A549 (cell line): ENCODE data around the gene NSRP1. TPM values are rescaled to one million over a fixed set of nuclear protein-coding genes. Genes with fewer than 3 reads are reported as not detected.

Experiments used
- ATAC-seq, 2 experiments: fragments of 200-7000 bp in 1 of 2; fragments of >200 bp in 1 of 2; cut with Nextera tagmentation in 1 of 2; cut with Tn5 transposase in 1 of 2; 3 replicates each; pipeline versions ENCODE4 v1.8.0 to v1.9.1; 2018 to 2020; ENCODE audit warnings: mild to moderate bottlenecking in 1 of 2, moderate library complexity in 1 of 2
- CTCF ChIA-PET: fragments of 300-600 bp; sonication (Branson Sonifier 250); formaldehyde crosslinking; extraction: SDS; loops from one replicate; lab custom pipeline; 2021; ENCODE audit warnings: antibody characterized with exemption, inconsistent platforms; lab: Yijun Ruan, JAX
- POLR2A ChIA-PET: fragments of 350-600 bp; formaldehyde crosslinking; extraction: SDS; loops from one replicate; lab custom pipeline; 2021; ENCODE audit warnings: antibody characterized with exemption, inconsistent platforms; lab: Yijun Ruan, JAX
- DNase-seq, 2 experiments: peaks; one replicate each; pipeline versions ENCODE4 v3.0.0 to v3.0.0-alpha.2; 2011 to 2016; ENCODE audit warnings: low read depth in 1 of 2, low spot score in 1 of 2
- FAIRE-seq: peaks from 2 replicates; lab custom pipeline; 2011; peaks lifted over from hg19 to GRCh38; lab: Jason Lieb, UNC
- H3K27ac ChIP-seq, 2 experiments: fragments of >200 bp; sonication (Bioruptor Twin); formaldehyde crosslinking; 3 replicates each; pipeline ENCODE4 v1.5.1; 2016 to 2017
- H3K4me1 ChIP-seq: fragments of >200 bp; sonication (Bioruptor Twin); formaldehyde crosslinking; 3 replicates; pipeline ENCODE4 v1.6.1; 2016
- H3K4me2 ChIP-seq: fragments of >200 bp; sonication (Bioruptor Twin); formaldehyde crosslinking; 3 replicates; pipeline ENCODE4 v1.6.1; 2016
- H3K4me3 ChIP-seq: fragments of >200 bp; sonication (Bioruptor Twin); formaldehyde crosslinking; 3 replicates; pipeline ENCODE4 v1.5.1; 2016
- H3K9me3 ChIP-seq: fragments of >200 bp; sonication (Bioruptor Twin); formaldehyde crosslinking; 3 replicates; pipeline ENCODE4 v1.6.1; 2016
- CBX2 ChIP-seq: fragments of 200-600 bp; sonication (generic); IDR thresholded peaks from 2 replicates; pipeline ENCODE4 v1.6.1; 2016; ENCODE audit warnings: low read depth, mild to moderate bottlenecking, borderline replicate concordance
- CBX8 ChIP-seq: fragments of 200-600 bp; sonication (generic); IDR thresholded peaks from 2 replicates; pipeline ENCODE4 v1.6.1; 2016
- CHD4 ChIP-seq: fragments of 200-600 bp; sonication (generic); IDR thresholded peaks from 2 replicates; pipeline ENCODE4 v1.6.1; 2016; ENCODE audit warnings: antibody characterized with exemption, mild to moderate bottlenecking, borderline replicate concordance
- EHF ChIP-seq: fragments of 250-450 bp; sonication (Bioruptor Pico); IDR thresholded peaks from 2 replicates; pipeline ENCODE4 v1.5.0; 2020; ENCODE audit warnings: mild to moderate bottlenecking
- EHMT2 ChIP-seq: fragments of 200-600 bp; sonication (generic); IDR thresholded peaks from 2 replicates; pipeline ENCODE4 v1.6.1; 2016; ENCODE audit warnings: antibody characterized with exemption, low read depth, mild to moderate bottlenecking, moderate library complexity
- FOSL2 ChIP-seq, 2 experiments: fragments of 450-650 bp in 1 of 2; fragments of >200 bp in 1 of 2; sonication (Bioruptor Twin) in 1 of 2; formaldehyde crosslinking; IDR thresholded peaks; 2 replicates each; pipeline versions ENCODE4 v1.5.0 to v1.6.1; 2016 to 2020; ENCODE audit warnings: mild to moderate bottlenecking in 1 of 2, moderate library complexity in 1 of 2
- FOXS1 ChIP-seq: fragments of 250-450 bp; sonication (Bioruptor Pico); IDR thresholded peaks from 2 replicates; pipeline ENCODE4 v1.5.0; 2020; ENCODE audit warnings: mild to moderate bottlenecking, moderate library complexity
- GATA3 ChIP-seq: IDR thresholded peaks from 2 replicates; pipeline ENCODE4 v1.6.1; 2012; ENCODE audit warnings: borderline replicate concordance
- HDAC2 ChIP-seq: fragments of 200-600 bp; sonication (generic); IDR thresholded peaks from 2 replicates; pipeline ENCODE4 v1.6.1; 2016
- HEYL ChIP-seq: fragments of 250-450 bp; sonication (Bioruptor Pico); IDR thresholded peaks from 2 replicates; pipeline ENCODE4 v1.8.0; 2021; ENCODE audit warnings: mild to moderate bottlenecking, moderate library complexity
- HOXA7 ChIP-seq: fragments of 250-450 bp; sonication (Bioruptor Pico); IDR thresholded peaks from 2 replicates; pipeline ENCODE4 v1.5.0; 2020; ENCODE audit warnings: mild to moderate bottlenecking, moderate library complexity
- HOXB13 ChIP-seq: fragments of 250-450 bp; sonication (Bioruptor Pico); IDR thresholded peaks from 2 replicates; pipeline ENCODE4 v1.5.0; 2020; ENCODE audit warnings: low read depth, mild to moderate bottlenecking, moderate library complexity
- KDM5A ChIP-seq: fragments of 200-600 bp; sonication (generic); IDR thresholded peaks from 2 replicates; pipeline ENCODE4 v1.6.1; 2016; ENCODE audit warnings: antibody characterized with exemption, mild to moderate bottlenecking
- MAFK ChIP-seq: fragments of 450-650 bp; IDR thresholded peaks from 2 replicates; pipeline ENCODE4 v1.6.1; 2014; ENCODE audit not compliant: partially characterized antibody
- NFE2L2 ChIP-seq: fragments of 150-350 bp; conservative IDR thresholded peaks from 2 replicates; pipeline ENCODE4 v1.6.1; 2014; ENCODE audit warnings: low read length
- NPAS2 ChIP-seq: fragments of 250-450 bp; sonication (Bioruptor Pico); IDR thresholded peaks from 2 replicates; pipeline ENCODE4 v1.8.0; 2022; ENCODE audit warnings: mild to moderate bottlenecking, moderate library complexity, borderline replicate concordance
- PHF8 ChIP-seq: fragments of 200-600 bp; sonication (generic); IDR thresholded peaks from 2 replicates; pipeline ENCODE4 v1.6.1; 2016; ENCODE audit warnings: low read depth, mild to moderate bottlenecking, antibody characterized with exemption, moderate library complexity, borderline replicate concordance
- POLR2AphosphoS2 ChIP-seq: conservative IDR thresholded peaks from 2 replicates; pipeline ENCODE4 v1.6.1; 2012; ENCODE audit warnings: low read length, improper control_type of control experiment, inconsistent platforms
- SREBF2 ChIP-seq: fragments of 450-650 bp; IDR thresholded peaks from 2 replicates; pipeline ENCODE4 v1.6.1; 2014; ENCODE audit warnings: mild to moderate bottlenecking, moderate library complexity
- TP53 ChIP-seq: fragments of 250-450 bp; sonication (Bioruptor Pico); IDR thresholded peaks from 2 replicates; pipeline ENCODE4 v1.5.0; 2021; ENCODE audit warnings: mild to moderate bottlenecking, moderate library complexity
- ZC3H11A ChIP-seq: fragments of 450-650 bp; IDR thresholded peaks from 2 replicates; pipeline ENCODE4 v1.6.1; 2014; ENCODE audit warnings: antibody characterized with exemption, mild to moderate bottlenecking
- ZFP36 ChIP-seq: fragments of 450-650 bp; IDR thresholded peaks from 2 replicates; pipeline ENCODE4 v1.6.1; 2014; ENCODE audit warnings: borderline replicate concordance; ENCODE audit not compliant: partially characterized antibody
- WGBS: methylation state at CpG from one replicate; pipeline ENCODE4 v1.1.6; 2017; ENCODE audit errors: missing lambda C conversion rate; 5-methylcytosine and 5-hydroxymethylcytosine counted together
- polyA plus RNA-seq, 4 experiments: library from polyadenylated mRNA; depleted of rRNA in 3 of 4; stranded (reverse); fragments of >200 nt; fragmentation: RNase III in 1 of 4; extraction: RNeasy Plus Mini Kit Qiagen cat#74134 plus additional on column Dnase treatment in 1 of 4; gene quantifications; 2 replicates in 3 of 4; 3 replicates in 1 of 4; pipeline ENCODE4 v1.2.3, GENCODE V29; 2011 to 2017
- TF ChIP-seq, protein P1 (sequence below): IDR thresholded peaks from 2 replicates; pipeline ENCODE4 v1.6.1; 2012
- TF ChIP-seq, protein P2 (sequence below): fragments of >200 bp; sonication (Bioruptor Twin); formaldehyde crosslinking; IDR thresholded peaks from 2 replicates; pipeline ENCODE4 v1.6.1; 2016
- TF ChIP-seq, protein P3 (sequence below): IDR thresholded peaks from 2 replicates; pipeline ENCODE4 v1.6.1; 2012
- TF ChIP-seq, protein P4 (sequence below): IDR thresholded peaks from 2 replicates; pipeline ENCODE4 v1.6.1; 2012; ENCODE audit warnings: low read depth, borderline replicate concordance

Gene NSRP1
- polyA plus RNA-seq, 2 of the 4 experiments (the other 2 are of a cell fraction) = 30.9 to 39.6 TPM

DNA sequence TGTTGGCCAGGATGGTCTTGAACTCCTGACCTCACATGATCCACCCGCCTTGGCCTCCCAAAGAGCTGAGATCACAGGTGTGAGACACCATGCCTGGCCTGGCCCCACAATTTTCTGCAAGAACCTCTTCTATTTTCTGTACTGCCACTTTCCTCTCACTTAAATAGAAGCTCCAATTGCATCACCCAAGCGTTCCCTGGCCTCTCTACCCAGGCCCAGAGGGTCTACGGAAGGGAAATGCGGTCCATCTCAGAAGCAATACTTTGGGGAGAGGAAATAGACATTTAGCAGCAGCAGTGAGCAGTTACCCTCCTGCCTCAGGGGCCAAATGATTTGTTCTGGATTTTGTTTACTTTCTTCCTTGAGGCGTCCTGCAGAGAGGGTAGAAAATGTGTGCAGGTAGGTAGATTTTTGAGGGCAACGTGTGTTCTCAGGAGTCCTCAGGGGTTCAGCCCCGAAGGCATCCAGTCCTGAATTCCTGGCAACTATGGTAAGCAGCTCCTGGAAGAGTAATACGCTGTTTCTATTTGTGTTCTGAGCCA lies 107.9 kb downstream of the NSRP1 start:
- Histone ChIP-seq H3K4me1 (no peaks in the 10 kb centered on the region), H3K9me3 (no peaks in the 10 kb centered on the region), H3K27ac (no peak overlapping the region), H3K4me3 (no peak overlapping the region), H3K4me2 (no peak overlapping the region)
- ChIA-PET POLR2A (no interaction called here), CTCF (interaction anchor here (1.1 to 7.6 kb wide), 5 partner anchors 12 to 120 kb away, joined by 3 to 53 read pairs (median 6); partner anchors contain the start of gene SLC6A4)
- DNase-seq (no peak), FAIRE-seq (no peak), ATAC-seq (no peak)
- no peak for TF ChIP-seq NPAS2 (CRISPR knock-in tag)
- no peak for TF ChIP-seq POLR2AphosphoS2
- TF ChIP-seq GATA3 = no peak
- no peak for TF ChIP-seq NFE2L2
- TF ChIP-seq HOXB13 (CRISPR knock-in tag) = no peak
- TF ChIP-seq, protein P1, sequence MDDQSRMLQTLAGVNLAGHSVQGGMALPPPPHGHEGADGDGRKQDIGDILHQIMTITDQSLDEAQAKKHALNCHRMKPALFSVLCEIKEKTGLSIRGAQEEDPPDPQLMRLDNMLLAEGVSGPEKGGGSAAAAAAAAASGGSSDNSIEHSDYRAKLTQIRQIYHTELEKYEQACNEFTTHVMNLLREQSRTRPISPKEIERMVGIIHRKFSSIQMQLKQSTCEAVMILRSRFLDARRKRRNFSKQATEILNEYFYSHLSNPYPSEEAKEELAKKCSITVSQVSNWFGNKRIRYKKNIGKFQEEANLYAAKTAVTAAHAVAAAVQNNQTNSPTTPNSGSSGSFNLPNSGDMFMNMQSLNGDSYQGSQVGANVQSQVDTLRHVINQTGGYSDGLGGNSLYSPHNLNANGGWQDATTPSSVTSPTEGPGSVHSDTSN = no peak
- no peak for TF ChIP-seq HOXA7 (CRISPR knock-in tag)
- TF ChIP-seq, protein P2, sequence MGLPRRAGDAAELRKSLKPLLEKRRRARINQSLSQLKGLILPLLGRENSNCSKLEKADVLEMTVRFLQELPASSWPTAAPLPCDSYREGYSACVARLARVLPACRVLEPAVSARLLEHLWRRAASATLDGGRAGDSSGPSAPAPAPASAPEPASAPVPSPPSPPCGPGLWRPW = no peak
- no peak for TF ChIP-seq FOXS1 (CRISPR knock-in tag)
- TF ChIP-seq CBX2 = no peak
- no peak for TF ChIP-seq EHF (CRISPR knock-in tag)
- TF ChIP-seq HEYL = no peak
- TF ChIP-seq SREBF2 = no peak
- no peak for TF ChIP-seq MAFK
- TF ChIP-seq HDAC2 = no peak
- TF ChIP-seq, protein P3, sequence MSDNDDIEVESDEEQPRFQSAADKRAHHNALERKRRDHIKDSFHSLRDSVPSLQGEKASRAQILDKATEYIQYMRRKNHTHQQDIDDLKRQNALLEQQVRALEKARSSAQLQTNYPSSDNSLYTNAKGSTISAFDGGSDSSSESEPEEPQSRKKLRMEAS = no peak
- no peak for TF ChIP-seq CBX8
- 63% methylated on average over 8 of the region's 8 CpGs for WGBS

DNA sequence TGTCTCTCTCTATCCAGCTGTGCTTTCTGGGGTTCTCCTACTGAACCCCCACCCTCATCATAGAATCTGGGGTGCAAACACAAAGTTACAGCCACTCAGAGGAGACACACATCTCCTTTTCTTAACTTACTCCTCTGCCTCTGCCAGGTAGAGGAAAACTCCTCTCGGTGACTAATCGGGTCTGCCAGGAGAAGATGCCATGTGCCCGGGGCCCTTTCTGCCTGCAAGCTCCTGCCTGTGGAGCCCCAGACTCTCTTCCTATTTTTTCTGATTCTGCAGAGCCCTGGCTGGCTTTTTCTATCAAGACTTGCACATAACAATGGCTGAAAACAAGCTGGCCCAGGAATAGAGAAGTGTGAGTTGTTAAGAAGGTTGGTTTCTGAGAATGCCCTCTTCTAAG lies 108.5 kb downstream of the NSRP1 start:
- no peak for DNase-seq
- no peak for FAIRE-seq
- CTCF ChIA-PET = interaction anchor here (1.1 to 7.6 kb wide), 5 partner anchors 11 to 120 kb away, joined by 3 to 53 read pairs (median 6); partner anchors contain the start of gene SLC6A4
- H3K4me1 ChIP-seq = no peaks in the 10 kb centered on the region; the same call in 2 of the 3 replicates
- POLR2A ChIA-PET = no interaction called here
- ATAC-seq = no peak
- no peak overlapping the region for H3K27ac ChIP-seq
- TF ChIP-seq, protein P1 = no peak
- TF ChIP-seq FOSL2 (IDR thresholded peaks at IDR 0.05) (no peak), FOSL2 (CRISPR knock-in tag; IDR thresholded peaks at IDR 0.05) (no peak), CHD4 (no peak), HDAC2 (no peak)
- TF ChIP-seq, all 56 proteins: peak for 0
- Histone ChIP-seq H3K4me3 (no peak overlapping the region), H3K4me2 (no peak overlapping the region), H3K9me3 (no peaks in the 10 kb centered on the region)
- 66% methylated on average over 3 of the region's 3 CpGs for WGBS

DNA sequence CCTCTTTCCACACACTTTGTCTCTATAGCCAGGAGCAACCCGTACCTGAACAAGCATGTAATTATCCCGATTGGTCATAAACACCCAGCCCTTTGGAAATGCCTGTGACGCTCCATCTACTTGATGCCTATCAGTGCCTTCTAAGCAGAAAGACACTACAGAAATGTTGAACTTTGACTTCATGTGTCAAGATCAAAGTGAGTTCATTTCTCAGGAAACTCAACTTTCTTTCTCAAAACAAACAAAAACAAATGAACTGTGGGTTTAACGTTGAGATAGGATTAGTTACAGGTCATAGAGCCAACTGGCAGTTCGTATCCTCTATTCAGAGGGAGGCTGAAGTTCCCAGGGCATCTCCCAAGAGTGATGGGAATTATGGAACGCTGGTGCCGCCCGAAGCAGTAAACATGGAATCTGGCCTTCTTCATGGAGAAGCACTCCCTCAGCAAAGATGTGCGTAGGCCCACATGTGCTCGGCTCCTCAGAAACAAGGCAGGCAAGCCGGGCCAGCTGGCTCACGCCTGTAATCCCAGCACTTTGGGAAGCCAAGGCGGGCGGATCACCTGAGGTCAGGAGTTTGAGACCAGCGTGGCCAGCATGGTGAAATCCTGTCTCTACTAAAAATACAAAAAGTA lies 109.4 kb downstream of the NSRP1 start:
- FAIRE-seq = no peak
- TF ChIP-seq CBX8 = no peak
- TF ChIP-seq FOSL2 (IDR thresholded peaks at IDR 0.05) = no peak
- no peak for TF ChIP-seq FOSL2 (CRISPR knock-in tag; IDR thresholded peaks at IDR 0.05)
- no peak for TF ChIP-seq TP53
- TF ChIP-seq EHMT2 = no peak
- TF ChIP-seq, protein P4, sequence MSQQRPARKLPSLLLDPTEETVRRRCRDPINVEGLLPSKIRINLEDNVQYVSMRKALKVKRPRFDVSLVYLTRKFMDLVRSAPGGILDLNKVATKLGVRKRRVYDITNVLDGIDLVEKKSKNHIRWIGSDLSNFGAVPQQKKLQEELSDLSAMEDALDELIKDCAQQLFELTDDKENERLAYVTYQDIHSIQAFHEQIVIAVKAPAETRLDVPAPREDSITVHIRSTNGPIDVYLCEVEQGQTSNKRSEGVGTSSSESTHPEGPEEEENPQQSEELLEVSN = no peak
- TF ChIP-seq ZC3H11A = no peak
- no peak for TF ChIP-seq ZFP36
- no peak for TF ChIP-seq PHF8
- no peak for TF ChIP-seq KDM5A
- DNase-seq = no peak
- Histone ChIP-seq H3K4me2 (no peak overlapping the region), H3K4me1 (peaks cover 3% of the 10 kb centered on the region; the same call in 1 of the 3 replicates), H3K4me3 (no peak overlapping the region), H3K27ac (no peak overlapping the region), H3K9me3 (no peaks in the 10 kb centered on the region)
- ChIA-PET POLR2A (no interaction called here), CTCF (interaction anchor here (0.6 to 7.6 kb wide), 6 partner anchors 10 to 216 kb away, joined by 3 to 53 read pairs (median 6); partner anchors contain the start of gene SLC6A4)
- no peak for ATAC-seq
- WGBS = 67% methylated on average over 15 of the region's 15 CpGs
